HG03457 (cell line): ENCODE results near the gene FICD.
A peak's percentile ranks its signal among the peaks of the same experiment; 100 is the strongest.
"Not testable (repeated sequence)": the region's sequence is repeated elsewhere in the genome, so short reads cannot be mapped to it uniquely, and the experiment has no call there.

Source experiments
- ATAC-seq: cut with Tn5 transposase; IDR thresholded peaks from one replicate; pipeline ENCODE4 v1.9.1; 2021; ENCODE audit warnings: moderate number of reproducible peaks; ENCODE audit not compliant: unreplicated experiment

The FICD gene

DNA sequence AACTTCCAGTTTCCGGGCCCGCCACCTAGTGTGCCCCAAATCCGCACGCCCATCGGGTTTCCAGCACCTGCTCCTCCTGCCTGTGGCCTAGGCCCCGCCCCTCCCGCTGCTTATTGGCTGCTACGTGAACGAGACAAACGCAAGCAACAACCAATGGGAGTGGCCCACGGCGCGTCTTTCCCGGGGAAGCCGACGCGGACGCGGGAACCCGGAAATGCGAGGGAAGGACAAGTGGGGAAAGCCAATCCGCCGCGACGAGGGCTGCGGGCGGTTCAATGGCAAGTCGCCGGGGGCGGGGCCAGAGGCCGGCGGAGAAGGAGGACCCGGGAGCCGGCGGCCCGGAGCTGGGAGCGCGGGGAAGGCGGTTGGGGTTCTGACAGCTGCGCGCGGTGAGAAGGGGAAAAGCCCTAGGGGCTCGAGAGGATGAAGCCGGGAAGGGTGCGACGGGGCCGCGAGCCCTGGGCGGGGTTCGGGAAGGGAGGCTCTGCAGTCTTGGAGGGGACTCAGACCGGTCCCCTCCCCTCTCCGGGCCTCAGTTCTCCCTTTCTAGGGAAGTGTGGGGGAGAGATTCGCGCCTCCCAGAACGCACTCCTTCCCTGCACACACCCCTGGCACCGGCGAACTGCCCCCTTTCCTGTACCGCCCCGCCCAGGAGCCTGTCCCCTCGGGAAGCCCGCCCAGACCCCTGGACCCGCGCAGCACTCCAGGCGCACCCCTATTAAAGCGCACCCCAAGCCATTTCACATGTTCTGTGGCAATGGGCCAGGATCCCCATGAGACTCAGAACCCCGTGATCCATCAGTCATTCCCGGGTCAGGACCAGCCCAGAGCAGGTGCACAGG lies at the start of gene FICD:
TSS of gene FICD (plus strand) at position 305 of the 842 bp plus-strand sequence. CDS start 1,696 bp downstream, outside the sequence.
- peak; percentile 77 for ATAC-seq

DNA sequence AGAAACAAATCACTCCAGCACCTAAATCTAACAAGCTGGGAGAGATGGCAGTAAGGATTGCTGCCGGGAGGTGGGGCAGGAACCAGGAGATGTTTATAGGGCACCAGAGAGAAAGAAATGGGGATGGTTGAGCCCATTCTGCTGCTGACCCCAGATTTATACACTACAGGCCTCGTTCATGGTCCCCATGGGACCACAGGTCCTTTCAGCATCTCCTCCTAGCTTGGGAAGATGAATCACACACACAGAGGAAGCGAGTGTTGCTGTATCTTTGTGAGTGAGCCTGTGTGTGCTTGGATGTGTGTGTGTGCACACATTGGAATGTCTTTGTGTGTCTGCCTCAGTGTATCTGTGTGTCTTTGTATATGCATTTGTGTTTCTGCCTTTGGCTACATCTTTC lies 49.7 kb upstream of the FICD start:
- ATAC-seq = no peak

DNA sequence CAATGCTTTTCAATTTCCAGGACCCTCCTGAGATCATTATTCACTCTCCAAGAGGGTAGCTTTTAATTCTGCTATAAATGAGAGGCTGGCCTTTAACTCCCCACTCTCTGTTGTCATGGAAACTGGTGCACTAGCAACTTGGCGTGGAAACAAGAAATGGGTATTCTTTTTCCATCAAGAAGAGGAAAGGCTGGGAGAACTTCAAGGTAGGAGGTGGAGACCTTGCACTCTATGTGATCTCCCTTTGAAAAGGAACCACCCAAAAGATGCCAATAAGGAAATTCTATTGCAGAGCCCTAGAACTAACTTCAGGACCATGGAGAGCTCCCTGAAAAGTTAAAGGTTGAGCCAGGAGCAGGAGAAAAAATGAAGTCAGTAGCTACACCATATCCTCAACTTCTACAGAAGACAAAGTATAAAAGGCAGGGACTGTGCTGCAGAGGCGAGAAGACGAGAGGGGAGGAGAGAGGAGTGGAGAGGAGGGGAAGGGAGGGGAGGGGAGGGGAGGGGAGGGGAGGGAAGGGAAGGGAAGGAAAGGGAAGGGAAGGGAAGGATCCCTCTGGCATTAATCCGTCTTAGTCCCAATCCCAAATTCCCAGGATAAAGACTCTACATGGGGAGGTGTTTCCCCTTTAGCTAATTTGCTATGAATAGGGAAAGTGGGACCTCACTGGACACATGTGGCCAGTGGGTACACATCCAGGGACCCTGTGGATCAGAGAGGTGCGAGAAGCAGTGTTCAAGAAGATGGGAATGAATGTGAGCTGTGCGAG lies 46.7 kb upstream of the FICD start:
- no peak for ATAC-seq

DNA sequence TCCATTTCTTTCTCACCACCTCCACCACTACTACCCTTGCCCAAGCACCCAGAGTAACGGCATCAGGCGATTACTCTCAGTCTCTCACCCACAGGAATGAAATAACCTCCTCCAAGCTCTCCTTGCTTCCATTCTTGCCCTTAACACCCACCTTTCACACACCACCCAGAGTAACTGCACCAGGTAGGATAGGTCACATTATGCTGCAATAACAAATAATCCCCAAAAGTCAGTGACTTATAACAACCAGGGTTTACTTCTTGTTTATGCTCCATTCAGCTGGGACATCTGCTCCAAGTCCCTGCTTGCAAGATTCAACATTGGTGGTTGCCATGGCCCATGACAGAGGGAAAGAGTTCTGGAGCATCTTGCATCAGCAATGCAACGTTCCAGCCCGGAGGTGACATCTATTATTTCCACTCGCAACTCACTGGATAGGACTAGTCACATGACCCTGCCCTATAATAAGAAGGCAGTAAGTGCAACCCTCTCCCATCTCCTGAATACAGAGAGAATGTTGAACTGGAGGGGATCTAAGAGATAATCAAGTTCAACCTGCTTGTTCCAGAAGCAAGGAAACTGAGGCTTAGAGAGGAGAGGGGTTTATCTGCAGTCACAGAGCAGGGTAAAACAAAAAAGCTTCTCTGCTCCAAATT lies 41.5 kb upstream of the FICD start:
- ATAC-seq = no peak

DNA sequence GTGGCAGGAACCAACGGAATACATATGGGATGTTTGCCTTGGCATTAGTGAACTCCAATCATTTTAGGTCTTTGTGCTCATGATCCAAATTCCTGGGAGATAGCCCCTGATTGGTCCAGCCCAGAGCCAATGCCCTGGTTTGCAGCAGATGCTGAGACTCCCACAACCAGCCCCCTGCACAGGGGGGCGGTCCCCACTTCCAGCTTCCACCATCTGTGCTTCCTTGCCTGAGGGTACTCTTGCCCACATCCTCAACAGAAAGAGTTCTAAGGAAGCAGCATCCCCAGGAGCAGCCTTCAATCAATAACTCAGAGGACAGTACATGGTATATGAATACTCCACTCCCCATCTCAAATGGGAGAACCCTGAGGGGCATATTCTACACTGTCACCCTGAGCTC lies 39.7 kb upstream of the FICD start:
- no peak for ATAC-seq

DNA sequence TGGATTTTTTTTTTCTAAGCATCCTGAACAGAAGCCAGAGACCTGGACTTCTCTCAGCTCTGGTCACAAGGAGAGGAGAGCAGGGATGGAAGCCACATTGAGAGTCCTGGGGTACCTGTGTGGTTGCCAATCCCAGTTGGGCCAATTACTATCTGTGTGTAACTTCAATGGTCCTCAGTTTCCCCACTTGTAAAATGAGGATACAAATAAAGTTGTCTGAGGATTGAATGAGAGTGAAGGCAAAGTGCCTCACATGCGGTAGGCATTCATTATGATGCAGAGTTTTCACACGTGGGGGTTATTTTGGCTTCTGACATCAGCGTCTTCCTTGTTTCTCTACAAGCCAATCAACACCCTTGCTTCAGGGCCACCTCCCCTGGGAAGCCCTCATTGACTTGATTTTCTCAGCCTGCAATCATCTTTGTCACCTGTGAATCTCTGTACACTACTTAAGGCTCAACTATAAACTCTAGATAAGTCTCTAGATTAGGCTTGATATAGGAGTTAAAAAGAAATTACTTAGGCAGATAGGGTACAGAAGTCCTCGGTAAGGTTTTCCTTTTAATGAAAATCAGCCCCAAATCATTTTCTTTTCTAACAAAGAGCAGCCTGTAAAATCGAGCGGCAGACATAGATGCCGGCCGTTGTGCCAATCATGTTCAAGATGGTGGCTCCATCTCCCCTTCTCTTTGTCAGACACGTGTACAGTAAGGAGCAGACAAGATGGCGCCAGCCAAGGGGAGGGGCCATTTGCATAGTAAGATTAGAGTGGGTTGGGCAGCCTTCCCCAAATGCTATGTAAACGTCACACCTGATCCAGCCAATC lies 37.8 kb upstream of the FICD start:
- no peak for ATAC-seq

DNA sequence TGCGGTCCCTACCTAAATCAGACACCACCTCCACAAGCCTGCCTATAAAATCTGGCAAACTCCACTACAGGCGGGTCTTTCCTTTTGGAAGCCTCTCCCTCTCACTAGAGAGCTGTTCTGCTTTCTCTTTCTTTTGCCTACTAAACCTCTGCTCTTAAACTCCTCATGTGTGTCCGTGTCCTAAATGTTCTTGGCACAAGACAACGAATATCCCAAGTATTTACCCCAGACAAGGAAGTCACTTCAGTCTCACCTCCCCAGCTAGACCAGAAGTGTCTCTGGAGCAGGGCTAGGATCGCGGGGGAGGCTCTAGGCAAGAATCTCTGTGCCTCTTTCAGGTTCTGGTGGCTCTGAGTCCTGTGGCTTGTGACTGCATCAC lies 37.2 kb upstream of the FICD start:
- ATAC-seq = no peak

DNA sequence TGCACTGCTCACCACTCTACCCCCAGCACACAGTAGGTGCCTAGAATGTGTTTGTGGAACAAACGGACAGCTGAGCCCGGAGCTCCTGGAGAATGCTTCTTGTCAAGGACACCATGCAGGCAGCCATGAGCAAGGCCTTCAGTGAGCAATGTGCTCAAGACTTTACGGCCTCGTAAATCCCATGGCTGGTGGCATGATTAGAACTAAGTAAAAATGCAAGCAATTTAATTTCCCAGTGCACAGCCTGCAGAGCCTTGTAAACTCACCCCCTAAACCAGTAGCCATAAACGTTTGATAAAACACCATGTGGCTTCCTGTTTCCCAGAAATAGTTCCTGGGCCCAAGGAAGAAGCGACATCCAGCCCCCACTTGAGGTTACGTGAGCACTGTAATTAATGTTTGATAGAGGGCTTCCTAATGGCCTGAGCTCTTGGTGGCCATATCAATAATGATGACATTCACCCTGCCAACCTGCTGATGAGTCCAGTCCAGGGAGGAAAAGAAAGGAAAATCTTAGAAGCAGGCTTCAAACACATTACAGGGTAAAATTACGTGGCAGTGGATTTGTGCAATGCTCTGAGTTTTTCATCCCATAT lies 36.4 kb upstream of the FICD start:
- no peak for ATAC-seq

DNA sequence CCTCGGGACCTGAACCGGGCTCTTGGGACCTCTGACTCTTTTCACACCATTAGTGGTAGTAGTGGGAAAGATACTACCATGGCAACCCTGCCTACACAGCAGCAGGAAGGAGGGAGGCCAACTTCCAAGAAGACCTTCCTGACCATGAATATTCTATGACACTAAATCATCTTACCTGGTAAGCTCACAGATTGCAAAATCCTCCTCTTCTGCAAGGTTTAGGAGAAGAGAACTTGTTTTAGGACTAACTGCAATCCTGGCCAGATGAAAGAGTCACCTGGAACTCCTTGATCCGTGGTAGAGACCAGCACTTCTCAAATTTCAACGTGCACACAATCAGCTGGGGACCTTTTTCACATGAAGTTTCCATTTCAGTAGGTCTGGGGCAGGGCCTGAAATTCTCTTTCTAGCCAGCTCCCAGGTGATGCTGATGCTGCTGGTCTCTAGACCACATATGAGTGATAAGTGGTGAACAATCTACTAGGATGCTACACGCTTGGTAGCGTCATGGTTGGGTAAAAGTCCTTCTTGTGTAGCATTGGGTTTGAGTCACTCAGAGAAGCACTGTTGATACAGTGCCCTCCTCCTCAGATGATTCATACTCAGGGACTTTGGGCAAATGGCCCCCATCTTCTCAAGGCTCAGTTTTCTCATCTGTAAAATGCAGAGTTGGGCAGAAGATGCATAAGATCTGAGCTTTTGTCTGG lies 35.6 kb upstream of the FICD start:
- ATAC-seq = no peak

DNA sequence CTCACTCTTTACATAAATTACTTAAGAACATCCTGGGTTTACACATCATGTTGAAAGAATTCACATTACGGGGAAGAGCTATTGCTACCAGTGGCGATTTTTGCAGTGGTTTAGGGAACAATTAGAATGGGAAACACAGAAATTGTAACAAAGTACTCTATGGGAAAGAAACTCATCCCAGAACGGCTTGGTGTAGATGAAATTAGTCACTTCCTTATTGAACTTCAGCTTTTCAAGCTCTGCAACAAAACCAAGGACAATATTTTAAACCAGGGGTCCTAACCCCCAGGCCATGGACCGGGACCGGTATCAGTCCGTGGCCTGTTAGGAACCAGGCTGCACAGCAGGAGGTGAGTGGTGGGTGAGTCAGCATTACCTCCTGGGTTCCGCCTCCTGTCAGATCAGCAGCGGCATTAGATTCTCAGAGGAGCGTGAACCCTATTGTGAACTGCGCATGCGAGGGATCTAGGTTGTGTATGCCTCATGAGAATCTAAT lies 32.3 kb upstream of the FICD start:
- ATAC-seq = no peak

DNA sequence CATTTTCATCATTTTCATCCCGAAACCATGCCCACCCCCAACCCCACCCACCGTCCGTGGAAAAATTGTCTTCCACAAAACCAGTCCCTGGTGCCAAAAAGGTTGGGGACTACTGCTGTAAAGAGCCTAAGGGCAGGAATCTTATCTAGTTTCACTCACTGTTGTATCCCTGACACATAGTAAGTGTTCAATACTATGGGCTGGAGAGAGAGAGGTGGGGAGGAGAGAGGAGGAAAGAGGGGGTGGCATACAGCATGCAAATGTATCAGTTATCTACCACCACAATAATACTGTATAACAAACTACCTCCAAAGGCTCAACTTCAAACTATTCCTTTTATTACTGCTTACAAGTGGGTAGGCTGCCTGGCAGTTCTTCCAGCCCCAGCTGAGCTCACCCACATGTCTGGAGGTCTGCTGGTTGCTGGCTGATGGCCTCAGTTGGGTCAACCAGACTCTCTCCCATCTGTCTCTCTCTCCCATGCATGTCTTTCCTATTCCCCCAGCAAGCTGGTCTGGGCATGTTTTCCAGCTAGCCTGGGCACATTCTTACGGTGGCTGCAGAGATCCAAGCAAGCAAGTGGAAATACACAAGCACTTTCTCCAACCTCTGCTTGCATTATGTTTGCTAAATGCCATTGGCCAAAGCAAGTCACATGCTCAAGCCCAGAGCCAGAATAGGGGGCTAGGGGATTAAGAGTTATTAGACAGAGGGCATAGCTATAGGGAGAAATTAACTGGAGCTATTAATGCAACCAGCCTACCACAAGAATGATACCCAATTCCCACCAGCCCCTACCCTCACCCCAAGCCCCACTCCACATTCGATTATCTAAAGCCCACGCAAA lies 31.6 kb upstream of the FICD start:
- no peak for ATAC-seq

DNA sequence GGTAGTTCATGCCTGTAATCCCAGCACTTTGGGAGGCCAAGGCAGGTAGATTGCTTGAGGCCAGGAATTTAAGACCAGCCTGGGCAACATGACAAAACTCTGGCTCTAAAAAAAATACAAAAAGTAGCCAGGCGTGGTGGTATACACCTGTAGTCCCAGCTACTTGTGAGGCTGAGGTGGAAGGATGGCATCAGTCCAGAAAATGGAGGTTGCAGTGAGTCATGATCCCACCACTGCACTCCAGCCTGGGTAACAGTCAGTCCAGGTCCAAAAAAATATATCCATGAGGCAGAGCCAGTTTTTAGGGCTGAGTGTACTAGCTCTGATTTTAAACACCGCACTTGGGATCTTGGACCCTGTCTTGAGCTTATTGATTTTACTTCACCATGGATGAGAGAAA lies 30.6 kb upstream of the FICD start:
- no peak for ATAC-seq

DNA sequence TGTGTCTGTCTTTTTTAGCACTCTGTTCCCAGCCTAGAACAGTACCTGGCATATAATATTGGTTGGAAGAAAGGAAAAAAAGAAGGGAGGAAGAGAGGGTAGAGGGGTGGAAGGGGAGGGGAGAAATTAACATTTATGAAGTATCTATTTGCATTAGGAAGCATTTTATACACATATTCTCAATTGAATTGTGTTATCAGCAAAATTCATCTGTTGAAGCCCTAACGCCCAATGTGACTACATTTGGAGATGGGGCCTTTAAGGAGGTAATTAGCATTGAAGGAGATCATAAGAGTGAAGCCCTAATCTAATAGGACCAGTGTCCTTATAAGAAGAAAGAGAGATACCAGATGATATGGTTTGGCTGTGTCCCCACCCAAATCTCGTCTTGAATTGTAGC lies 30.2 kb upstream of the FICD start:
- ATAC-seq = no peak

DNA sequence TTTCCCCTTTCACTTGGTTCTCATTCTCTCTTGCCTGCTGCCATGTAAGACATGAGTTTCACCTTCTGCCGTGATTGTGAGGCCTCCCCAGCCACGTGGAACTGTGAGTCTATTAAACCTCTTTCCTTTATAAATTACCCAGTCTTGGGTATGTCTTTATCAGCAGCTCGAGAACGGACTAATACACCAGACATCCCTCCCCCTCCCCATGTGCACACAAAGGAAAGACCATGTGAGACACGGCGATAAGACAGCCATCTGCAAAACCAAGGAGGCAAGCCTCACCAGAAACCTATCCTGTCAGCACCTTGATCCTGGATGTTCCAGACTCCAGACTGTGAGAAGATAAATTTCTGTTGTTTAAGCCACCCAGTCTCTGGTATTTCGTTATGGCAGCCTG lies 29.7 kb upstream of the FICD start:
- not testable (repeated sequence) for ATAC-seq

DNA sequence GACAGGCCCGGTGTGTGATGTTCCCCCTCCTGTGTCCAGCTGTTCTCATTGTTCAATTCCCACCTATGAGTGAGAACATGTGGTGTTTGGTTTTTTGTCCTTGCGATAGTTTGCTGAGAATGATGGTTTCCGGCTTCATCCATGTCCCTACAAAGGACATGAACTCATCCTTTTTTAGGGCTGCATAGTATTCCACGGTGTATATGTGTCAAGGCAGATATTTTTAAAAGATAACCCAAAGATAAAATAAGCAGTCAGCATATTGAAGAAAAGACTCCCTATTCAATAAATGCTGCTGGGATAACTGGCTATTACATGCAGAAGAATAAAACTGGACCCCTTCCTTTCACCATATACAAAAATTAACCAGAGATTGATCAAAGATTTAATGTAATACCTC lies 28.0 kb upstream of the FICD start:
- ATAC-seq = not testable (repeated sequence)

DNA sequence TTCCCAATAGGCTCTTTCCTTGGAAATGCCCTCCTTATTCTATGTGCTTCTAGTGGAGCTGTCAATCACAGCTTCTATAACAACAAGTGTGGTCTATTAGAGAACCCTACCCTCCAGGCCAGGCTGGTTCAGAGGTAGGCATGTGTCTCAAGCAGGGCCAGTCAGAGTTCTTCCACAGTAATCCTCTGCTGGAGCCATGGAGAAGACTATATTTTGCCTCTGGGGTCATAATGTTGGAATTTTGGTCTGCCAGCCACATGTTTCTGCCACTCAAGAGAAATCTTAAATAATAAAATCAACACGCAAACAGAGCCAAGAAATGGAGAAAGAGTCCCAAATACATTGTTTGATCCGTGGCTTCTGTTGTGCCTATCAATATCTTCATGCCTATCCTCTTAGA lies 23.8 kb upstream of the FICD start:
- no peak for ATAC-seq

DNA sequence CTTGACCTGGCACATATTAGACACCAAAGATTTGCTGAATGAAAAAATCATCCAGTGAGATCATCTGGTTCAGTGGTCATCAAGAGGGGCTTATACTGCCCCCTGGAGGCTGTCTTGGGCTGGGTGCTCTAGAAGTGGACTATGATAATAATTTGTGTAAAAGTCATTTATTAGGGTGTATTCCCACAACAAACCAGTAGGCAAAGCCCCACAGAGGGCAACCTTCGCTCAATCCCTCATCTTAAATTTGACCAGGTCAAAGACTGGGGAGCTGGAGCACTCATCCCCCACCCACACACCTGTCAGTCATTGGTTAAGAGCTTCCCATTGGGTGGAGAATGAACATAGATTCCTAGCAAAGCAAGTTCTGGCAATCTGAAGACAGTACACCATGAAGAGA lies 20.0 kb upstream of the FICD start:
- ATAC-seq = no peak

DNA sequence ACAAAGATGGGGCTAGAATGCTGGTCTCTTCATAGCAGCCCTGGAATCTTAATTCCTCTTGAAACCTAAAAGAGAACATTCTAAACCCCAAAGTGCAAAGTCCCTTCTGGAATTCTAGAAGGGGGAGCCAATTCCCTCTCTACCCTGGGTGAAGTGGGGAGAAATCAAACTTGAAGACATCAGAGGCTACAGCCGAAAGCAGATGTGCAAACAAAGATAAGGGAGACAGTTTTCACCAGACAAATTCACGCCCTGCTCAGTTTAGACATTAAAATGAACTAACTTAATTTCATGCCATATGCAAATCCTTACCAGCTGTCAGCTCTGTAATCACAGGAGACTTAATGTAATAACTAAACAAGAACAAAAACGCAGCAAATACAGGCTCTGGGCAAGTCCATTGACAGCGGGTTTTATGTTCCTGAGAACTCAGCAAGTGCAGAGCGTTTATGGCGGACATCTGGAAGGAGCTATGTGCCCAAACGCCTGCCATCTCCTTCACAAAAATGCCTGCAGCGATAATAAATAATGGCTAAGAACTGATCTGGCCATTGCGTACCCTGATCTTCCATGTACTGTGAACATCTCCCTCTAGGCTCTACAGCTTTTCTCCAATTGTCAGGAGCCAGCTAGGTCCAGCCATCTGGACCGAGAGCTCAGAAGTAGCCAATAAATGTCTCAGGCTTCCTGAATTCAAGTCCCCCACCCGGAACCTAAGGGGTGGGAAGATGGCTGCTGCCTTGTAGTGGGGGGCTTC lies 19.1 kb upstream of the FICD start:
- ATAC-seq = no peak
